H9 (cell line): ENCODE measurements around the gene F12. TPM values are rescaled to one million over a fixed set of nuclear protein-coding genes. Genes with fewer than 3 reads are reported as not detected.

Source experiments
- DNase-seq: peaks from one replicate; pipeline ENCODE4 v3.0.0-alpha.2; 2017
- H2AFZ ChIP-seq: one replicate; pipeline ENCODE4 v1.6.1; 2013; ENCODE audit warnings: mild to moderate bottlenecking, low read length, control low read depth, moderate library complexity
- H2AK5ac ChIP-seq: 2 replicates; pipeline ENCODE4 v1.6.1; 2013; ENCODE audit warnings: low read length, control low read depth, mixed read lengths; ENCODE audit not compliant: insufficient read length
- H2BK120ac ChIP-seq: one replicate; pipeline ENCODE4 v1.6.1; 2013; ENCODE audit warnings: low read depth, mild to moderate bottlenecking, low read length, control low read depth, inconsistent platforms; ENCODE audit not compliant: poor library complexity, severe bottlenecking
- H2BK12ac ChIP-seq: 2 replicates; pipeline ENCODE4 v1.6.1; 2013; ENCODE audit warnings: low read length, control low read depth, mixed read lengths, low read depth; ENCODE audit not compliant: insufficient read length
- H2BK15ac ChIP-seq: 2 replicates; pipeline ENCODE4 v1.6.1; 2013; ENCODE audit warnings: low read depth, low read length, control low read depth
- H2BK20ac ChIP-seq: one replicate; pipeline ENCODE4 v1.6.1; 2013; ENCODE audit warnings: low read depth, mild to moderate bottlenecking, low read length, control low read depth, inconsistent platforms; ENCODE audit not compliant: poor library complexity, severe bottlenecking
- H2BK5ac ChIP-seq: 2 replicates; pipeline ENCODE4 v1.6.1; 2013; ENCODE audit warnings: low read length, control low read depth, mixed read lengths; ENCODE audit not compliant: insufficient read length
- H3K14ac ChIP-seq: 2 replicates; pipeline ENCODE4 v1.6.1; 2013; ENCODE audit warnings: low read length, control low read depth; ENCODE audit not compliant: insufficient read depth
- H3K18ac ChIP-seq: 2 replicates; pipeline ENCODE4 v1.6.1; 2013; ENCODE audit warnings: low read depth, mild to moderate bottlenecking, mixed read lengths, low read length, control low read depth; ENCODE audit not compliant: insufficient read length
- H3K23ac ChIP-seq: 2 replicates; pipeline ENCODE4 v1.6.1; 2013; ENCODE audit warnings: low read length, control low read depth, mixed read lengths, low read depth; ENCODE audit not compliant: insufficient read length
- H3K23me2 ChIP-seq: 2 replicates; pipeline ENCODE4 v1.6.1; 2013; ENCODE audit warnings: low read depth, mild to moderate bottlenecking, mixed read lengths, low read length, control low read depth; ENCODE audit not compliant: insufficient read length, poor library complexity, severe bottlenecking
- H3K27ac ChIP-seq: 2 replicates; pipeline ENCODE4 v1.5.1; 2013; ENCODE audit warnings: low read length, control low read depth, mixed read lengths, low read depth; ENCODE audit not compliant: insufficient read length
- H3K27me3 ChIP-seq: 2 replicates; pipeline ENCODE4 v1.6.1; 2013; ENCODE audit warnings: low read length, control low read depth, inconsistent platforms; ENCODE audit not compliant: insufficient read depth
- H3K4ac ChIP-seq: 2 replicates; pipeline ENCODE4 v1.6.1; 2013; ENCODE audit warnings: low read depth, mild to moderate bottlenecking, control low read depth, inconsistent platforms, low read length, moderate library complexity
- H3K4me1 ChIP-seq: 2 replicates; pipeline ENCODE4 v1.6.1; 2013; ENCODE audit warnings: low read length, control low read depth, inconsistent platforms; ENCODE audit not compliant: insufficient read depth
- H3K4me2 ChIP-seq: 2 replicates; pipeline ENCODE4 v1.6.1; 2013; ENCODE audit warnings: low read length, control low read depth, mixed read lengths; ENCODE audit not compliant: insufficient read length, insufficient read depth
- H3K56ac ChIP-seq: 2 replicates; pipeline ENCODE4 v1.6.1; 2013; ENCODE audit warnings: low read depth, mild to moderate bottlenecking, mixed read lengths, low read length, control low read depth; ENCODE audit not compliant: insufficient read length
- H3K79me1 ChIP-seq: 2 replicates; pipeline ENCODE4 v1.6.1; 2013; ENCODE audit warnings: low read depth, mild to moderate bottlenecking, moderate library complexity, low read length, control low read depth, inconsistent platforms; ENCODE audit not compliant: insufficient read depth, poor library complexity, severe bottlenecking
- H3K79me2 ChIP-seq: 2 replicates; pipeline ENCODE4 v1.6.1; 2013; ENCODE audit warnings: low read length, control low read depth, inconsistent platforms; ENCODE audit not compliant: insufficient read depth
- H3K9ac ChIP-seq: 2 replicates; pipeline ENCODE4 v1.6.1; 2013; ENCODE audit warnings: low read length, control low read depth, mixed read lengths; ENCODE audit not compliant: insufficient read length; ENCODE audit errors: extremely low read depth
- H3K9me3 ChIP-seq: one replicate; pipeline ENCODE4 v1.6.1; 2013; ENCODE audit warnings: low read depth, low read length, inconsistent platforms; ENCODE audit not compliant: control insufficient read depth
- H3T11ph ChIP-seq: one replicate; pipeline ENCODE4 v1.6.1; 2013; ENCODE audit warnings: mild to moderate bottlenecking, low read length, control low read depth, inconsistent platforms
- H4K20me1 ChIP-seq: one replicate; pipeline ENCODE4 v1.6.1; 2013; ENCODE audit not compliant: control insufficient read depth, insufficient read length, insufficient read depth
- H4K5ac ChIP-seq: 2 replicates; pipeline ENCODE4 v1.6.1; 2013; ENCODE audit warnings: low read depth, mild to moderate bottlenecking, mixed read lengths, low read length, control low read depth; ENCODE audit not compliant: insufficient read length
- H4K8ac ChIP-seq: replicated peaks from 2 replicates; pipeline ENCODE4 v1.6.1; 2013; ENCODE audit warnings: low read length, control low read depth, mixed read lengths, low read depth; ENCODE audit not compliant: insufficient read length
- H4K91ac ChIP-seq: 2 replicates; pipeline ENCODE4 v1.6.1; 2013; ENCODE audit warnings: low read depth, mild to moderate bottlenecking, moderate library complexity, mixed read lengths, low read length, control low read depth; ENCODE audit not compliant: insufficient read length
- H3K27ac Mint-ChIP-seq, 3 experiments: 2 replicates in 2 of 3; 3 replicates in 1 of 3; pipeline ENCODE4 v1.8.0; 2020 to 2021; ENCODE audit warnings: mixed read lengths in 3 of 3, mild to moderate bottlenecking in 1 of 3, moderate library complexity in 1 of 3
- H3K27me3 Mint-ChIP-seq: 2 replicates; pipeline ENCODE4 v1.8.0; 2021; ENCODE audit warnings: low read depth, mild to moderate bottlenecking, moderate library complexity, mixed read lengths
- H3K36me3 Mint-ChIP-seq, 3 experiments: 2 replicates in 2 of 3; 3 replicates in 1 of 3; pipeline ENCODE4 v1.8.0; 2020 to 2021; ENCODE audit warnings: low read depth in 3 of 3, mixed read lengths in 3 of 3; ENCODE audit not compliant: insufficient read depth in 1 of 3
- H3K4me1 Mint-ChIP-seq, 2 experiments: 2 replicates each; pipeline ENCODE4 v1.8.0; 2020; ENCODE audit warnings: mixed read lengths in 2 of 2
- H3K4me3 Mint-ChIP-seq, 2 experiments: 2 replicates in 1 of 2; 3 replicates in 1 of 2; pipeline ENCODE4 v1.8.0; 2020 to 2021; ENCODE audit warnings: mild to moderate bottlenecking in 2 of 2, mixed read lengths in 2 of 2, moderate library complexity in 1 of 2
- H3K9me3 Mint-ChIP-seq, 2 experiments: 2 replicates in 1 of 2; 3 replicates in 1 of 2; pipeline ENCODE4 v1.8.0; 2020; ENCODE audit warnings: mild to moderate bottlenecking in 2 of 2, mixed read lengths in 2 of 2, moderate library complexity in 1 of 2
- WGBS: extraction: QIAGEN DNeasy Blood & Tissue Kit; methylation state at CpG from one replicate; pipeline ENCODE4 v1.1.7; 2013; ENCODE audit warnings: missing lambda C conversion rate, low lambda C conversion rate, mixed read lengths; ENCODE audit not compliant: insufficient read length; ENCODE audit errors: extremely low coverage; 5-methylcytosine and 5-hydroxymethylcytosine counted together
- total RNA-seq: library from RNA; stranded (reverse); gene quantifications from 2 replicates; pipeline ENCODE4 v1.2.1, GENCODE V29; 2021
- TF ChIP-seq, protein P1 (sequence below): fragments of 200-600 bp; sonication (generic); conservative IDR thresholded peaks from 3 replicates; pipeline ENCODE4 v1.8.0; 2021; ENCODE audit warnings: antibody characterized with exemption, mild to moderate bottlenecking

F12 gene
- total RNA-seq, 1 experiment from 2014 or later = 3.5 TPM

DNA sequence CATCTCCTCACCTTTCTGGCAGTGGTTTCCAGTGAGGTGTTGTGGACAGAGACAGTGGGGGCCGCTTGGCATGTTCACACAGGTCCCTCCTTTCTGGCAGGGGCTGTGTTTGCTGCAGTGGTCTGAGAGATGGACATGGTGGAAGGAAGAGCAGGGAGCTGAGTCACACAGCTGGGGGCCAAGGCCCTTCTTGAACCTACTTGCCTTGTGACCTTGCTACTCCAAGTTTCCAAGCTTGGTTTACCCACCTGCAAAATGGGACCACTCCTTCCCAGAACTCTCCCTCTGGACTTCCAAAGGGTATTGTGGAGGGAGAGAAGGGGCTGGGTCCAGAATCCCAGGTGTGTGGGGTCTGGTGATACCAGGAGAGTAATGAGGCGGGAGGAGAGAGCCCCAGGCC, 4.1 kb downstream of the F12 start:
- TF ChIP-seq, protein P1, sequence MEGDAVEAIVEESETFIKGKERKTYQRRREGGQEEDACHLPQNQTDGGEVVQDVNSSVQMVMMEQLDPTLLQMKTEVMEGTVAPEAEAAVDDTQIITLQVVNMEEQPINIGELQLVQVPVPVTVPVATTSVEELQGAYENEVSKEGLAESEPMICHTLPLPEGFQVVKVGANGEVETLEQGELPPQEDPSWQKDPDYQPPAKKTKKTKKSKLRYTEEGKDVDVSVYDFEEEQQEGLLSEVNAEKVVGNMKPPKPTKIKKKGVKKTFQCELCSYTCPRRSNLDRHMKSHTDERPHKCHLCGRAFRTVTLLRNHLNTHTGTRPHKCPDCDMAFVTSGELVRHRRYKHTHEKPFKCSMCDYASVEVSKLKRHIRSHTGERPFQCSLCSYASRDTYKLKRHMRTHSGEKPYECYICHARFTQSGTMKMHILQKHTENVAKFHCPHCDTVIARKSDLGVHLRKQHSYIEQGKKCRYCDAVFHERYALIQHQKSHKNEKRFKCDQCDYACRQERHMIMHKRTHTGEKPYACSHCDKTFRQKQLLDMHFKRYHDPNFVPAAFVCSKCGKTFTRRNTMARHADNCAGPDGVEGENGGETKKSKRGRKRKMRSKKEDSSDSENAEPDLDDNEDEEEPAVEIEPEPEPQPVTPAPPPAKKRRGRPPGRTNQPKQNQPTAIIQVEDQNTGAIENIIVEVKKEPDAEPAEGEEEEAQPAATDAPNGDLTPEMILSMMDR = no peak
- Histone ChIP-seq H3K27me3 (peaks cover 12% of the 10 kb centered on the region; the same call in 1 of the 2 replicates), H3K4me2 (no peak overlapping the region), H3K9me3 (no peaks in the 10 kb centered on the region), H4K91ac (no peak overlapping the region), H3K79me1 (no peaks in the 10 kb centered on the region), H2BK120ac (no peak overlapping the region), H4K20me1 (no peaks in the 10 kb centered on the region), H3K27ac (no peak overlapping the region), H2BK20ac (no peak overlapping the region), H4K8ac (no peak overlapping the region), H3K4me1 (no peaks in the 10 kb centered on the region), H2AK5ac (no peak overlapping the region), H2BK5ac (no peak overlapping the region), H3K79me2 (no peaks in the 10 kb centered on the region), H3T11ph (no peak overlapping the region), H3K18ac (no peak overlapping the region), H3K23me2 (peaks cover 23% of the 10 kb centered on the region), H3K14ac (no peak overlapping the region), H2BK12ac (no peak overlapping the region), H4K5ac (no peak overlapping the region), H2BK15ac (no peak overlapping the region), H3K4ac (no peak overlapping the region), H3K56ac (no peak overlapping the region), H3K23ac (no peak overlapping the region), H2AFZ (no peak overlapping the region), H3K9ac (no peak overlapping the region)
- Mint-ChIP-seq H3K9me3 (peaks cover 0 to 2% of the 10 kb centered on the region in 2 experiments; a peak in 2 of 5 replicates), H3K36me3 (no peaks in the 10 kb centered on the region), H3K4me3 (peak overlapping the region in 1 of 2 experiments; percentile 42; a peak in 1 of 5 replicates), H3K27ac (no peak overlapping the region), H3K27me3 (peaks cover 92% of the 10 kb centered on the region), H3K4me1 (peaks cover 10 to 11% of the 10 kb centered on the region in 2 experiments)
- DNase-seq = no peak
- no CpG with 5 or more reads among the region's 2 CpGs for WGBS
